ENCODE data around the gene PLPPR3.
"Not testable (repeated sequence)": the region's sequence is repeated elsewhere in the genome, so short reads cannot be mapped to it uniquely, and the experiment has no call there.

The PLPPR3 gene

GRCh38 chr19:853614-854220, 32.0 kb upstream of the PLPPR3 start:
- DNase-seq (ENCODE audit: low read depth in 2 of 2, low spot score in 1 of 2): not testable (repeated sequence)

- DNase-seq (ENCODE audit: low read depth in 2 of 2, low spot score in 1 of 2): no peak
Measured at GRCh38 chr19:853014-853585, 31.3 kb upstream of the PLPPR3 start.

- DNase-seq (ENCODE audit: low read depth in 2 of 2, low spot score in 1 of 2): no peak
Measured at GRCh38 chr19:852136-853013, 30.6 kb upstream of the PLPPR3 start, which contains the start of gene ELANE. Gene ELANE, plus strand, starts transcription at chr19:852303. Its CDS starts 26 bp downstream, at chr19:852329.

GRCh38 chr19:850979-851335, 29.2 kb upstream of the PLPPR3 start:
- DNase-seq (ENCODE audit: low read depth in 2 of 2, low spot score in 1 of 2): no peak

- DNase-seq (ENCODE audit: low read depth in 2 of 2, low spot score in 1 of 2): no peak
Measured at GRCh38 chr19:850221-850978, 28.6 kb upstream of the PLPPR3 start.

- DNase-seq (ENCODE audit: low read depth in 2 of 2, low spot score in 1 of 2): not testable (repeated sequence)
Measured at GRCh38 chr19:849195-849594, 27.4 kb upstream of the PLPPR3 start.

GRCh38 chr19:848386-848921, 26.7 kb upstream of the PLPPR3 start:
- DNase-seq (ENCODE audit: low read depth in 2 of 2, low spot score in 1 of 2): no peak

- DNase-seq (ENCODE audit: low read depth in 2 of 2, low spot score in 1 of 2): no peak
Measured at GRCh38 chr19:845707-846521, 24.2 kb upstream of the PLPPR3 start.

GRCh38 chr19:844546-844971, 22.8 kb upstream of the PLPPR3 start:
- no peak for DNase-seq (ENCODE audit: low read depth in 2 of 2, low spot score in 1 of 2)

- DNase-seq (ENCODE audit: low read depth in 2 of 2, low spot score in 1 of 2): no peak
Measured at GRCh38 chr19:843836-844545, 22.2 kb upstream of the PLPPR3 start.

- no peak for DNase-seq (ENCODE audit: low read depth in 2 of 2, low spot score in 1 of 2)
Measured at GRCh38 chr19:843180-843835, 21.6 kb upstream of the PLPPR3 start.

GRCh38 chr19:842802-843179, 21.0 kb upstream of the PLPPR3 start:
- DNase-seq (ENCODE audit: low read depth in 2 of 2, low spot score in 1 of 2): not testable (repeated sequence)

- no peak for DNase-seq (ENCODE audit: low read depth in 2 of 2, low spot score in 1 of 2)
Measured at GRCh38 chr19:840519-841206, 18.9 kb upstream of the PLPPR3 start, which contains the start of gene PRTN3. Gene PRTN3, plus strand, starts transcription at chr19:840999. Its CDS starts 10 bp downstream, at chr19:841009.

GRCh38 chr19:835210-835810, 13.6 kb upstream of the PLPPR3 start:
- no peak for DNase-seq (ENCODE audit: low read depth in 2 of 2, low spot score in 1 of 2)

GRCh38 chr19:834216-834615, 12.5 kb upstream of the PLPPR3 start:
- no peak for DNase-seq (ENCODE audit: low read depth in 2 of 2, low spot score in 1 of 2)

- DNase-seq (ENCODE audit: low read depth in 2 of 2, low spot score in 1 of 2): no peak
Measured at GRCh38 chr19:831407-832369, 9.9 kb upstream of the PLPPR3 start.
